LoVo (cell line): Measurements from ENCODE around the gene RFX1.
"Not testable (repeated sequence)": the region's sequence is repeated elsewhere in the genome, so short reads cannot be mapped to it uniquely, and the experiment has no call there.

Source experiments
- DNase-seq: peaks from one replicate; pipeline ENCODE4 v3.0.0-alpha.2; 2016; ENCODE audit warnings: low spot score

Gene RFX1

DNA sequence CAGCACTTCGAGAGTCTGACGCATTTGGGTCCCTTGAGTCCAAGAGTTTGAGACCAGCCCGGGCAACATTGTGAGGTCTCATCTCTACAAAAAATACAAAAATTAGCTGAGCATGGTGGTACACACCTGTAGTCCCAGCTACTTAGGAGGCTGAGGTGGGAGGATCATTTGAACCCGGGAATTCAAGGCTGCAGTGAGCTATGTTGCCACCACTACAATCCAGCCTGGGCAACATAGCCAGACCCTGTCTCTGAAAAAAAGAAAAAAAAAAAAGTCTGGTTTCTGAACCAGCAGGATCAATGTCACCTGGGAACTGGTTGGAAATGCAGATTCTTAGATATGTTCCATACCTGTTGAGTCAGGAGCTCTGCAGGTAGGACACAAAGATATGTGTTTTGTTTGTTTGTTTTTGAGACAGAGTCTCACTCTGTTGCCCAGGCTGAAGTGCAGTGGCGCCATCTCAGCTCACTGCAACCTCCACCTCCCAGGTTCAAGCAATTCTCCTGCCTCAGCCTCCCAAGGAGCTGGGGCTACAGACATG, 20.6 kb upstream of the RFX1 start:
- DNase-seq = not testable (repeated sequence)

DNA sequence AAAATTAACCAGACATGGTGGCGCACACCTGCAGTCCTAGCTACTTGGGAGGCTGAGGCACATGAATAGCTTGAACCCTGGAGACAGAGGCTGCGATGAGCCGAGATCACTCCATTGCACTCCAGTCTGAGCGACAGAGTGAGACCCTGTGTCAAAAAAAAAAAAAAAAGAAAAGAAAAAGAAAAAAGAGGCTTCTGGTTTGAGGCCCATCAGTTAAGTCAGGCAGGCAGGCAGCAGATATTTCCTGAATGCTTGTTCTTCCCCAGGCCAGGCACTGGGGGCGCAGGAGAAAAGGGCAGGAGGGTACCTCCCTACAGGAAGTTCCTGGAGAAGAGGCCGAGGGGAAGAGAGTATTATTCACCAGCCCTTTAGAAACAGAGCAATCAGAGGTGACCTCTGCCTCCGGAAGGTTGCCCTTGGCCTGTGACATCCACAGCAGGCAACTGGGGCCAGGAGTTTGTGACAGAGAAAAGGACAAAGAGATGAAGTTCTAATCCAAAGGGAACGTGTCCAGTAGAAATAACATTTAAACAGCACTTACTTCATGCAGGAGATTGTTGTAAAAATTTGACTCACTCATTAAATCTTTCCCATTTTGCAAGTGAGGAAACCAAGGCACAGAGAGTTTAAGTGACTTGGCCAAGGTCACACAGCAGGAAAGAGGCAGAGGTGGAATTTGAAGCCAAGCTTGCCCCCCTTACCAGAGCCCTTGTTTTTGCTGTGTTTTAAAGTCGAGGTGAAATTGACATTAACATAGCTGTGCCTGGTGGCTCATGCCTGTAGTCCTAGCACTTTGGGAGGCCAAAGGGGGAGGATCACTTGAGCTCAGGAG, 17.5 kb upstream of the RFX1 start:
- DNase-seq = peak; percentile 60

DNA sequence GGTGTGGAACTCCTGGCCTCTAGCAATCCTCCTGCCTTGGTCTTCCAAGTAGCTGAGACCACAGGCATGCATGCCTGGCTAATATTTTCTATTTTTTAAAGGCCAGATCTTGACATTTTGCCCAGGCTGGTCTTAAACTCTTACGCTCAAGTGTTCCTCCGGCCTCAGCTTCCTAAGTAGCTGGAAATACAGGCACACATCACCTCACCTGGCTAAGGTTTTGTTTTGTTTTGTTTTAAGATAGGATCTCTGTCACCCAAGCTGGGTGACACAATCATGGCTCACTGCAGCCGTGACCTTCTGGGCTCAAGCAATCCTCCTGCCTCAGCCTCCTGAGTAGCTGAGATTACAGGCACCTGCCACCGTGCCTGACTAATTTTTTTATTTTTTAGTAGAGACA, 16.3 kb upstream of the RFX1 start:
- no peak for DNase-seq

DNA sequence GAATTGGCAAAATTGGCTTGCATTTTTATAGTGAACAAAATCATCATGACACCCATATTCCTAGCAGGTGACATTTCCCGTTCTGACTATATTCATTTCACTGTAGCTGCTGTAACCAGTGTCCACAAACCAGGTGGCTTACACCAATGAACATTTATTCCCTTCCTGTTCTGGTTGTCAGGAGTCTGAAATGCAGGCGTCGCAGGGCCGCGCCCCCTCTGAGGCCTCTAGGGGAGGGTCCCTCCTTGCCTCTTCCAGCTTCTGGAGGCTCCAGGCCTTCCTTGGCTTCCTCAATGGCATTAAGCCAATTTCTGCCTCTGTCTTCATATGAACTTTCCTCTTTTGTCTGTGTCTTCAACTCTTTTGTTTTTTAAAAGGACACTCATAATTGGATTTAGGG, 15.4 kb upstream of the RFX1 start:
- no peak for DNase-seq

DNA sequence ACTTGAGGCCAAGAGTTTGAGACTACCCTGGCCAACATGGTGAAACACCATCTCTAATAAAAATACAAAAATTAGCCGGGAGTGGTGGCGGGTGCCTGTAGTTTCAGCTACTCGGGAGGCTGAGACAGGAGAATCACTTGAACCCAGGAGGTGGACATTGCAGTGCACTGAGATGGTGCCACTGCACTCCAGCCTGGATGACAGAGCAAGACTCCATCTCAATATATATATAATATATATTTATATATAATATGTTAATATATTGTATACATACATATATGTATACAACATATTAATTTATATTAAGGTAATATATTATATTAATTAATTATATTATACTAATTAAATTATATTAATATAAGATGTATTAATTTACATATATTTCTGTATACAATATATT, 13.6 kb upstream of the RFX1 start:
- not testable (repeated sequence) for DNase-seq

DNA sequence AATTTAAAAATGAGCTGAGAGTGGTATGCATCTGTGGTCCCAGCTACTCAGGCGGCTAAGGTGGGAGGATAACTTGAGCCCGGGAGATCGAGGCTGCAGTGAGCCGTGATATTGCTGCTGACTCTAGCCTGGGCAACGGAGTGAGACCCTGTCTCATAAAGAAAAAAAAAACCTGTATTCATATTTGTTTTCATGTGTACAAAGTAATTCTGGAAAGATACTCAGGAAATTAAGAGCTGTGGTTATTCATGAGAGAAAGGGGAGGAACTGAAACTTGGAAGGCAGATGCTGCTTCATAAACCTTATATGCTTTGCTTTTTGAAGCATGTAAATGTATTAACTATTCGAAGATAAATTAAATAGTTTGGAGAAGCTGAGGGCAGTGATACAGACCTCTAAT, 13.0 kb upstream of the RFX1 start:
- DNase-seq = no peak

DNA sequence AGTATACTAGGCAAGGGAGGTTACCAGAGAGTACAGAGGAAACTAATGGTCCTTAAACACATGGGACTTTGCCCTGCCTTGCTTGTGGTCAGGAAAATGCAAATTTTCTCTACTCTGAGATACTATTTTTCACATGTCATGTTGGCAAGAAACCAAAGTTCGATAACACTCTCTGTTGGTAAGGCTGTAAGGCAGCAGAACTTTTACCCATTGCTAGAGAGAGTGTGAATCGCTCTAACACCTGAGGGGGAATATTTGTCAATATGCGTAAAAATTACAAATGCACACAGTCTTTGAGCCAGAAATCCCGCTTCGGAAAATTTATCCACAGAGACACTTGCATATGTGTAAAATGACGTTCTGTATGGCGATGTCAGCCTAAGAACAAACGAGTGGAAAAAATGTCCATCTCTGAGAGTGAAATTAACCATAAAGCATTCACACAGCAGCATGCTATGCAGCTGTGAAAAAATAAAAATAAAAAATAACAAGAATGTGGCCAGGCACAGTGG, 9.5 kb upstream of the RFX1 start:
- no peak for DNase-seq

DNA sequence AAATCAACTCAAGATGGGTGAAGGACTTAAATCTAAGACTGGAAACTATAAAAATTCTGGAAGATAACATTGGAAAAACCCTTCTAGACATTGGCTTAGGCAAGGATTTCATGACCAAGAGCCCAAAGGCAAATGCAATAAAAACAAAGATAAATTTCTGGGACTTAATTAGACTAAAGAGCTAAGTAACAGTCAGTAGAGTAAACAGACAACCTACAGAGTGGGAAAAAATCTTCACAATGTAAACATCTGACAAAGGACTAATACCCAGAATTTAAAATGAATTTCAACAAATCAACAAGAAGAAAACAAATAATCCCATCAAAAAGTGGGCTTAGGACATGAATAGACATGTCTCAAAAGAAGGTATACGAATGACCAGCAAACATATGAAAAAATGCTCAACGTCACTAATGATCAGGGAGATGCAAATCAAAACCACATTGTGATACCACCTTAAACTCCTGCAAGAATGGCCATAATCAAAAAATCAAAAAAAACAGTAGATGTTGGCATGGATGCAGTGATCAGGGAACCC, 6.3 kb upstream of the RFX1 start:
- no peak for DNase-seq

DNA sequence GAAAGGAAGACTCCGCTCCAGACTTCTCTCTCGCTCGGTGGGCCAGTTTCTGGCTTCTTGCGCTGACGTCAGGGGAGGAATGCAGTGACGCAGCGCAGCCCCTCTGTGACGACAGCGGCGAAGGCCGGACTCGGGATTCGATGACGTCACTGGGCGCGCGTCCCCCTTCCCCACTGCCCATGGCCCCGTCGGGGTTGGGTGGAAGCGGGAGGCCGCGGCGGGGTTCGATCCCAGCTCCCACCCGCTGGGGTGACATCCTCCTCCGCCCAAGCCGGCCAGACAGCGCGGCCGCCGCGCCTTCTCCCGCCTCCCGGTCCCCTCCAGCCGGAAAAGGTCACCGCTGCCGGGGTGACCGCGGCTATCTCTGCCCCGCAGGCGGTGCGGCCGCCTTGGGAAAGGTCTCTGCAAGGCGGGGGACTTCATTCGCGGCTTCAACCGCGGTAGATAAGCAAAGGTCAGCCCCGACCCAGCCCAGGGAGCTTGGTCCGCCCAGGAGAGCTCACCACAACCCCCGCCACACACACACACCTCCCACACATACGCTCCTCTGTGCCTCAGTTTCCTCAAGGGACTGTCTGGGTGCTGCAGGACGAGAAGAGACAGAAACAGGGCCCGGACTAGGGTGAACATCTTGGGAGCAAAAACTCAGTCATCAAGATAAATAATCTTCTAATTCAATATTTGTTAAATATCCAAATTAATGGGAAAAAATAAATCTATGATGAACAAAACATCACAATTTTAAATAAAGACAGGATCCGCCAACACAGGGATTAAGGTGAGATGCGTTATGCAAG, 844 bp upstream of the RFX1 start:
- DNase-seq = no peak

DNA sequence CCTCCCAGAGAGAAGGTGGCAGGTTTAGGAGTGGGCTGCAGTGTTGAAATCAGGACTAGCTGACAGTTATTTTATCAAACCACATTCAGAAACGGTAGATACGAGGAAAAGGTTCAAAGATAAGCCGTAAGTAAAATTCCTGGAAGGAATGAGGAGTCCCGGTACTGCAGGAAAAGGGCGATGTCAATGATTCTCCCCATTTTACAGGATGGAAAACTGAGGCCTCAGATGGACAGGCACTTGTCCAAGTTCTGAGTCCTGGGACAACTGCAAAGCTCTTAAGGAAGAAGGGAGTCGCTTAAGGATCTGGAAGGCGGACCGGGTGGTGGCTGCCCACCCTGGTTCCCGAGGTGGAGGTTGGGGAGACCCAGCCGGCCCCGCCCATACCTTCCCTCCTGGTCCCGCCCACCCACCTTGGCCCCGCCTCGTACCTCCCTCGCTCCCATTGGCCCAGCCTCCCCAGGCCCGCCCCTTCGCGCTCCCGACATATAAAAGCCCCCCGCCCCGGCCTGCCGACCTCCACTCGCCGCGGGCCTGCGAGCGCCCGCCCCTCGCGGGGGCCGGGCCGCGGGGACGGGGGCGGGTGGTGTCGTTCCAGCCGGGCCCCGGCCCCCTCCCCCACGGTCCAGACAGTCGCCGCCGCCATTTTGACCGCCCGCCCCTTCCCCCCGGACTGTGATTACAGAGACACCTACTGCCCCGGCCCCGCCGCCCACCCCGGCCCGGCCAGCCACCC, 603 bp downstream of the RFX1 start:
- peak; percentile 72 for DNase-seq

DNA sequence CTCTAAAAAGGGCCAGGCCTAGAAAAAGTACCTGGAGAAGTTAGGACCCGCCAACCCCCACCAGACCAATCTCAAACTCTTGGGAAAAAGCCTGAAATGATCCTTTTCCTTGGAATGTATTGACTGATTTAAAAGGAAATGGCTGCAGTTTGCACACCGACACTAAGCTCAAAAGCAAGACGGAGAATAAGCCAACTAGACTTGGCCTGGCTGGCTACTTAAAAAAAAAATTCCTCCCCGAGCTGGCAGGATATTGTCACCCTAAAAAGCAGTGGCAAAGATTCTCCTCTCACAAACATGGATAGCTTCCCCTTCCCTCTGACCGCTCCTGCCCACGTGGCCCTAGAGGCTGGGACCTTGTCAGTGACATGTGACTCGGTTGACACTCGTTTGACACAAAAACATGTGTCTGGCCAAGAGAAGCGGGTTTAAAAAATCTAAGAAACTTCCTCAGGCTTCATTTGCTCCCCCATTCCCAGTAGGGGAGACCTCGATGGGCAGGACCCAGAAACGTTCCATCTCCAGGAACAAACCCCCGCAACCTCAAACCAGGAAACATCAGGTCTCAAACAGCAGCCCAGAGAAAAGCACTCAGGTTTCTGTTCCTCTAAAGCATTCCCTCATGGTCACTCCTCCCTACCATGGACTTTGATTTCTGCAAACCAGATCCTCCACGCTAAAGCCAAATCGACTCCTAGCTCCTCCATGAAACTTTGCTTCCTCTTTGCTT, 1.3 kb downstream of the RFX1 start:
- no peak for DNase-seq

DNA sequence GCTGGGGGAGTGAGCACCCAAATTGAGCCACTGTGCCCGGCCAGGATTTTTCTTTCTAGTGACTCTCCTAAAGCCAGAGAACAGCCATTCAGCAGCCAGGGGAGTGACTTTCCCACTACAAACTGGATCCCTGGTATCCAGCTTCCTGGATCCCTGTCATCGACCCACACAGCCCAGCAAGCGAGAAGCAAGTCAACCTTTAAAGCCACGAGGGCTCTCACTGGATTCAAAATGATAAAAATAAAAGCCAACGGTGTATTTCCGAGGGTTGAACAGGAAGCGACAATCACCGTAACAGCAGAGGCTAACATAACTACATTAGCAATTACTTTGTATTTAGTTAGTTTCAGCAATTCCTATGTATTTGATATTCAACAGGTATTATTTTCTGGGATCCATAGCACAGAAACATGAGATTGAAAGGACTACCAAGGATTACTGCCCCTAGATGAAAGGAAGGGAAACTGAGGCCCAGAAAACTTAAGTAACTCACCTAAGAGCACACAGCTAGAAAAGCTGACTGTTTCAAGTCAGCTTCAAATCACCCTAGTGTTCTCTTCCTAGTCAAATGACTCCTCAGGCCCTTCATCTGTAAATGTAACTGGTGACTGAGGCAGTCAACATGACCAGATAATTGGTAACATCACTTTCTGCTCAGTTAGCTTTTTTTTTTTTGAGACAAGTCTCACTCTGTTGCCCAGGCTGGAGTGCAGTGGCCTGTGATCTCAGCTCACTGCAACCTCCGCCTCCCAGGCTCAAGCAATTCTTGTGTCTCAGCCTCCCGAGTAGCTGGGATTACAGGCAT, 2.7 kb downstream of the RFX1 start:
- no peak for DNase-seq

DNA sequence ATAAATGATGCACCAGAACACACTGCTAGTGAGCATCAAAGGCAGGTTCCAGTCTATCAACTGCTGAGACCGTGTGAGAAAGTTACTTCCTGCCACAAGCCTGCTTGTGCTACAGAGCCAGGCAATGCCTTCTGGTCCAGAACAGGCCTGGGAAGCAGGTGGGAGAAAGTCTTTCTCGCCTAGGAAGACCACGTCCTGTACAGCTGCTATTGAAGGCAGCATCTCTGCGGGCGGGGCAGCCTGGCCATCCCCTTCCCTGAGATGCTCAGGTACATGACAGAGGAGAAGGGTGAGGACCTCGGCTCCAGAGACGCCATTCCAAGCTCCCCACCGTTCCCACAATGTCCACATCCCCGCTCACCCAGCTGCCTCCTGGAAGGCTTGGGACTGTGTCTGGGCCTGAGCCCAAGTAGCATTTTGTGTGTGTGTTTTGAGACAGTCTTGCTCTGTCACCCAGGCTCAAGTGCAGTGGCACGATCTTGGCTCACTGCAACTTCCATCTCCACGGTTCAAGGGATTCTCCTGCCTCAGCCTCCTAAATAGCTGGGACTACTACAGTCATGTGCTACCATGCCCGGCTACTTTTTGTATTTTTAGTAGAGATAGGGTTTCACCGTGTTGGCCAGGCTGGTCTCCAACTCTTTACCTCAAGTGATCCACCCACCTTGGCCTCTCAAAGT, 3.4 kb downstream of the RFX1 start:
- DNase-seq = no peak

DNA sequence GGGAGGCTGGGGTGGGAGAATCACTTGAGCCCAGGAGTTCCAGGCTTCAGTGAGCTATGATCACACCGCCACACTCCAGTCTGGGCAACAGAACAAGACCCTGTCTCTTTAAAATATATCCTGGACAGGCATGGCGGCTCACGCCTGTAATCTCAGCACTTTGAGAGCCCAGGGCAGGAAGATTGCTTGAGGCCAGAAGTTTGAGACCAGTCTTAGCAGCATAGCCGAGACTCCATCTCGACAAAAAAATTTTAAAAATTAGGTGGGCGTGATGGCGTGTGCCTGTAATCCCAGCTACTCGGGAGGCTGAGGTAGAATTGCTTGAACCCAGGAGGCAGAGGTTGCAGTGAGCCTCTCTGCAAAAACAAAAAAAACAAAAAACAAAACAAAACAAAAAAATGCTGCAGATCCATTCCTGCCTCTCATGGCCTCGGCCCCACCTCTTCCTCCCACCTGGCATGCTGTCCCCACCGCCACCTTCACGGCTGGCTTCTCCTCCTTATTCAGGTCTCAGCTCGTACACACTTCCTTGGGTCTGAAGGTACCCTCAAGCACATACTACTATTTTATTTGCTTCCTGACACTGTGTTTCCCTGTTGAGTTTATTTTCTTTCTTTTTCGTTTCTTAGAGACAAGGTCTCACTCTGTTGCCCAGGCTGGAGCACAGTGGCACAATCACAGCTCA, 5.3 kb downstream of the RFX1 start:
- DNase-seq = no peak

DNA sequence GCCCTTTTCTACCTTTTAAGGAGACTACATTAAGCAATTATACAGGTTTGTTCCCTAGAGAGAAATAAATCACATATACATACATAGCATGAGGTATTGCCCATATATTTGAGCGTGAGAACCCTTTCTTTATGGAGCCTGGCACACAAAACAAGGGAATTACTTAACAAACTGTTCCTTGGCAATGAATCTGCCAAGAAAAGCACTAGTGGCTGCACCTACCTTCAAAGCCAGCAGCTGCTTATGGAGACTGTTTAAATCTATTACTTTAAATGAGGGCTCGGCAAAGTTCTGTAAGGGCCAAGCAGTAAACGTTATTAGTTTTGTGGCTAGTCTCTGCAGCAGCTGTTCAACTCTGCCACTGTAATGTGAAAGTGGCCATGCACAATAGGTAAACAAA, 7.0 kb downstream of the RFX1 start:
- no peak for DNase-seq

DNA sequence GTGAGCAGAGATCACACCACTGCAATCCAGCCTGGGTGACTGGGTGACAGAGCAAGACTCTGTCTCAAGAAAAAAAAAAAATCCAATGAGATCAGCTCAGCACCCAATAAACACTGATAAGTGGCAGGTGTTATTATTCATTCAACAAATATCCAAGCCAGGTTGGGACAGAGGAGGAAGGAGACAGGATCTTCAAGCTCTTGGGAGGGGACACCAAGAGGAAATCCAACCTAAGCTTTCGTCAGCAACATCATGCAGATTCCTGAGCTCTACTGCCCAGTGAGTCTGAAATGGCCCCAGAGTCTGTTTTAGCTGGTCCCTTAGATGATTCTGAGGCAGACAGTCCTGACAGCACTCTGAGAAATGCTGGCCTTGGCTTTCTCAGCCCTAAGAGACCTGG, 7.7 kb downstream of the RFX1 start:
- no peak for DNase-seq

DNA sequence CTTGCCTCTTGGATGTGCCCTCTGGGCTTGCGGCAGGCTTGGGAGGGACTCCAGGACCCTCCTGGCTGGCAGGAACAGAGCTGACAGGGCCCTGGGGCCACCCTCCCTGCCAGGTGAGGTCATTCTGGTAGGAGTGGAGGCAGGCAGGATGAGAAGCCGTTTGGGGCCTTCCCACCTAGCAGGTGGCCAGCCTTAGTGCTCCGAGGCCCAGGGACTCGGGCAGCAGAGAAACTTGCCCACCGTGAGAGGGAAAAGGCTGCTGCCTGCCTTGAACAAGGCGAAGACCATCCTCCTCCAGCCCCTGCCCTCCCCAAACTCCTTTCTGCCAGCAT, 8.5 kb downstream of the RFX1 start:
- DNase-seq = no peak

DNA sequence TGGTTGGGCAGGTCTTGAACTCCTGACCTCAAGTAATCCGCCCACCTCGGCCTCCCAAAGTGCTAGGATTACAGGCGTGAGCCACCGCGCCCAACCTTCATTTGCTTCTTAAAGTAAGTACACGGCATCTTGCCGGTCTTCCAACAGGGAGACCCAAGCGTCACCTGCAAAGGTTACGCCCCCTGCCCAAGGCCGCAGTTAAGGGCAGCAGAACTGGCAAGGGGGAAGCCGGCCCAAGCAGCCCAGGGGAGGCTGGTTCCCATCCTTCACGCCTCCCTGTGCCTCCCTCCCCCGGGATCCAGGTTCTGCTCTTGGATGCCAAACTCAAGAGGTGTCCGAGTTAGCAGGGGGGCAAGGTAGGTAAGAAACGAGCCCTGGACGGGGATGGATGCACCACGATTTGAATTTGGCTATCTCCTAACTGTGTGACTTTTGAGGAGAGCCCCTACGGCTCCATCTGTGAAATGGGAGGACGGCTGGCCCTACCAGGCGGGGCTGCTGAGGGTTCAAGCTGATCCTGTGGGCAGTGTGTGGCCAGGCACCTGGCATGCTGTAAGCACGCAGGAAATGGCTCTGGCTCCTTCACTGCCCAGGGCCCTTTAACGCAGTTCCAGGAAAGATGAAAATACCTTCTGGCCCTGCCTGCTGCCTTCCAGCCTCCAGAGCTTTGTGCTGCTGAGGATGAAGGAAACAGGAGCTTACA, 9.0 kb downstream of the RFX1 start:
- DNase-seq = no peak
